GM21390 (cell line): ENCODE measurements around the gene LZIC.
A peak's percentile ranks its signal among the peaks of the same experiment; 100 is the strongest.
"Not testable (repeated sequence)": the region's sequence is repeated elsewhere in the genome, so short reads cannot be mapped to it uniquely, and the experiment has no call there.

ENCODE experiments used
- ATAC-seq: cut with Tn5 transposase; IDR thresholded peaks from one replicate; pipeline ENCODE4 v1.9.1; 2021; ENCODE audit not compliant: unreplicated experiment

The LZIC gene

DNA sequence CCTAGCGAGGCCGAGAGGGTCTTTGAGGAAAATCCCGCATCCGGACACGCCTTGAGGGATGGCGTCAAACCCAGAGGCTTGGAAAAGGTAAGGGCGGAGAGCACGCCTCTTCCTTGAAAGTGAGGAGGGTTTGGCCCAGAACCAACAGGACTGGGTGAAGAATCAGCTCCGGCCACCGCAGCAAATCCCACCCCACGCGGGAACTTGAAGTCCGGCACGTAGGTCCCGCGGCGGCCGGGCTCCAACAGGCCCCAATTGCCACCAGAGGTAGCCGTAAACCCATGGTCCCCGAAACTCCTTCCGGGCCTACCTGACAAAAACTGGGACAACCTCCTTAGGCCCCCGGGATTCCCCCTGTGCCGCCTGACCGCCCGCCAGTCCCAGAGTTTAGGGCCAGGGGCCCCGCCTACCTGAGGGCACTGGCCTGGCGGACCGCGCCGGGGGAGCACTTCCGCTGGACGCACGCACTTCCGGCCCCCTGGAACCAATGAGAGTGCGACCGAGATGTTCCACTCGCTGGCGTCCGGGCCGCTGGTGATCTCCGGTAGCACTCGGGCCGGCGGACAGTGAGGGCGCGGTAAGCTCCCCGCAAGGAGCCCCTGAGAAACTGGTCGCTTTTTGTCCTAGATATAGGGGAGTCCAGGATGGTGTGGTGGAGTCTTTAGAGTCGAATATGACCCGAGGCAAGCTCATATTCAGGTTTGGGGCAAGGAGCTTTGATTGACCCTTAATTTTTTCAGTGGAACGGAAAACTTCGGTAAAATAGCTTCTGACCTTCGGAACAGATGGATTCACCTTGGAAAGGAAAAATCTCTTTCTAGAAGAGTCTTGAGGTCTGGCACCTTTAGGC lies at the start of gene LZIC, which contains the start of gene NMNAT1:
Gene LZIC, minus strand, starts transcription at position 453 of the 850 bp plus-strand sequence. CDS start 6,772 bp downstream, outside the sequence.
Gene NMNAT1, plus strand, starts transcription at position 537 of the 850 bp plus-strand sequence. CDS start 28,599 bp downstream, outside the sequence.
- peak; percentile 84 for ATAC-seq

DNA sequence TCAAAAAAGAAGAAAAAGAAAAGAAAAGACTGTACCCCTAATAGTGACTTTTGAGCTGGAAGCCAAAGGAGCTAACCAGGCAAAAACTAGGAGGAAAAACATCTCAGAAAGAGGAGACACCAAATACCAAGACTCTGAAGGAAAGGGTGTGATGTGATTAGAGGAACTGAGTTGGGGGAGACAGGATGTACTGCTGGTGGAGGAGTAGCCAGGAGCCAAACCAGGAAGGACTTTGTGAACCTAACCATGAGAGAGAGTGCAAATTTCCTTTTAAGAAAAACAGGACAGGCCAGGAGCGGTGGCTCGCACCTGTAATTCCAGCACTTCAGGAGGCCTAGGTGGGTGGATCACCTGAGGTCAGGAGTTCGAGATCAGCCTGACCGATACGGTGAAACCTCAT lies 49.7 kb upstream of the LZIC start:
- ATAC-seq, result no peak

- no peak for ATAC-seq
These were observed 47.8 kb upstream of the LZIC start for GRCh38 chr1:9990944-9991343.

GRCh38 chr1:9989773-9990172 lies 46.6 kb upstream of the LZIC start:
- ATAC-seq, result no peak

DNA sequence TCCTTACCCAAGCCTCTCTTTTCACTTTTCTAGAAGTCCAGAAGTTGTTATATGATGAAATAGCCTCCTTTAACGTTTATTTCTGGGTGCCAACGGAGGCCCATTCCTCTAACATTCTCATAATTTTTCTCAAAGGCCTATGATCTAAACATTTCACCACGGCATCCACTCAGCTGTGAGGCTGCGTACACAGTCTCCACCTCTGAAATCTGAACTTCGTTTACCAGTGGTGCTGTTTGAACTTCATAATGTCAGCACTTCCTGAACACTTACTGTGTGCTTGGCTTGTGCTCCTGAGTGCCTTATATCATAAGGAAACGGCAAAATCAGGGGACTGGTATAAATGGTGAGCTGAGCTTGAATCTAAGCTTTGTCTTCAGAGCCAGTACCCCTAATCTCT lies 41.8 kb upstream of the LZIC start:
- ATAC-seq, result no peak

DNA sequence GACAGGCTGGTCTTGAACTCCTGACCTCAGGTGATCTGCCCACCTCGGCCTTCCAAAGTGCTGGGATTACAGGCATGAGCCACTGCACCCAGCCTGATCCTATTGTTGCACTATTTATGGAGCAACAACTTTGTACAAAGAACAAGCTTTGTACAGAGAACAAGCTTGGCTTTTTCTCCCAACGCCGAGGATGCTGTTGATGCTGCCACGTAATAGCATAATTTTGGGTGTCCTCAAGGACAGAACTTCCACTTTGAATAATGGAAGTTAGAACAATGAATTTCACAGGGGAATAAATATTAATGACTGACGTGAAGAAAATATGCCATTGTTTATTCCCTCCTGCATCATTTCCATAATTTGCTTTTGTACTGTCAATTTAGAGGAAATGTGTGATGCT lies 41.1 kb upstream of the LZIC start:
- no peak for ATAC-seq

DNA sequence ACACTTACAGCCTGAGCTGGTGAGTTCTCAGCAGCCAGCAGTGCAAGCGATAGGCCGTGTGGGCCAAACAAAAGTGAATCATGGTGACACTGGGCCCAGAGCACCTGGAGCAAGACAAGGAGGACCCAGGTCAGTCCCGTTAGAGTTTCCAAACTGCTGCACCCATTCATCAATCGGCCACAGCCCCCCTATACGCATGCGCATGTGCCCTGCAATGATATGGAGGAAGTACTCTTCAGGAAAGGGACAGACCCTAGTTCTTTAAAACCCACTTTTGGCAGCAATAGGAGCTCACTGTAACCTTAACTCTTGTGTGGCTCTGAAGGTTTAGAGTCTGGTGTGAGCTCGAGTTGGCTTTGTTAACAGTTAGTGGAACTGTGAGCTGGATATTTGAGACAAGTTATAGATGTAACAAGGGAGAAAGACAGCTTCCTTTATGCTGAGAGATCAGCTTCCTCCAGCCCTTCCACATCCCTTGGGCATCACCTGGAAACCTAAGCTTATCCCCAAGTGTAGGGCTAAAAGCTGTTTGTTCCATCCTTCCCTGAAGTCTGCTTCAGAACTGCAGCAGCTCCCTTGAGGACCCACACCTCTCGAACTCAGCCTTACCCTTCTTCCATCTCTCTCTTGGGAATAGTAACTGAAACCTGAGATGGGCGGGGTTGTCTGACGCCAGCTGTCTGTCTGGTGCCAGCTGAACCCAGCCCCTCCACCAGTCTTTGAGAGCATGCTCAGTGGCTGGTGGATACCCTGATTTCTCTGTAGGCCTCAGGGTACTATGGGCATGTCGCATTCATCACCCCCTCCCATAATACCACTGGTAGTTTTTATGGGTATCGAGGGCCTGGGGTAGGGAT lies 17.7 kb upstream of the LZIC start:
- ATAC-seq, result no peak

- ATAC-seq, result no peak
These were observed 16.8 kb upstream of the LZIC start for GRCh38 chr1:9960011-9960410.

- ATAC-seq, result no peak
These were observed 14.5 kb upstream of the LZIC start for GRCh38 chr1:9957726-9958125.

DNA sequence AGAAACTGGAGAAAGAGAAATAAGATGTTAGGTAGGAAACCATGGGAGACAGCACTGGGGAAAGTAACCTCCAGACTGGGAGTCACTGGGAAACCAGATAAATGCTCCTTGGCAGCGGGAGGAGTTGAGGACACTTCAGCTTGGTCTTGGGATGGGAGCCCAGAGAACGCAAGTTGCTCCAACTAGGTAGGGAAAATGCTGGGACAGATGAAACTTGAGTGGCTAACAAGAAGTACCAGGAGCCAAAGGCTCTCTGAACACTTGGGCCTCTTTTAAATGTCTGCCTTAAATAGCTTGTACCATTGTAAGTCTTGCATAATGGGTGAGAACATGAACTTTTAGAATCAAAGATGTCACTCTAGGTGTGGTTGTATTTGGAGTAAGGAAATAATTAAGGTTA lies 3.1 kb upstream of the LZIC start:
- no peak for ATAC-seq

DNA sequence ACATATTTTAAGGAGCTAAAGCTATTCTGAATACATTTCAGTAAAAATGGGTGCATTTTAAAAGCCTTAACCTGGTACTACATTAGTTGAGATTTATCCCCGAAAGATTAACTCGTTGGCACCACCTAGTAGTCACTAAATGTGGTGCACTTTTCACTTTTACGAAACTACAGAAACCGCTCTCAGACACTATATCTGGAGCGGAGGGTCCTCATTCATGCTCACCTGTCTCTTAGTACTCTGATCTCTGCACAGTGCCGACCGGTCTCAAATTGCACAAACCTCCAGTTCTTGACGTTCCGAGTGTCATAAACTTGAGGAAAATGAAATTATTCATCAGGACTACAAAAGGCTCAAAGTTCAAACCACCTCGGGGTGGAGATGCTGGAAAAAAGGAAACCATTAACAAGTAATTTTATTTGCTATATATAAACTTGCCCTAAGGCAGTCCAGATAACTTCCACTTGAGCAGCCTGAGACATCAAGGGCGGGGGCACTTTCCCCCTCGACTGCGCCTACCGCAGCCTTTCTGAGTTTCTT lies 722 bp downstream of the LZIC start:
- peak; percentile 23 for ATAC-seq

DNA sequence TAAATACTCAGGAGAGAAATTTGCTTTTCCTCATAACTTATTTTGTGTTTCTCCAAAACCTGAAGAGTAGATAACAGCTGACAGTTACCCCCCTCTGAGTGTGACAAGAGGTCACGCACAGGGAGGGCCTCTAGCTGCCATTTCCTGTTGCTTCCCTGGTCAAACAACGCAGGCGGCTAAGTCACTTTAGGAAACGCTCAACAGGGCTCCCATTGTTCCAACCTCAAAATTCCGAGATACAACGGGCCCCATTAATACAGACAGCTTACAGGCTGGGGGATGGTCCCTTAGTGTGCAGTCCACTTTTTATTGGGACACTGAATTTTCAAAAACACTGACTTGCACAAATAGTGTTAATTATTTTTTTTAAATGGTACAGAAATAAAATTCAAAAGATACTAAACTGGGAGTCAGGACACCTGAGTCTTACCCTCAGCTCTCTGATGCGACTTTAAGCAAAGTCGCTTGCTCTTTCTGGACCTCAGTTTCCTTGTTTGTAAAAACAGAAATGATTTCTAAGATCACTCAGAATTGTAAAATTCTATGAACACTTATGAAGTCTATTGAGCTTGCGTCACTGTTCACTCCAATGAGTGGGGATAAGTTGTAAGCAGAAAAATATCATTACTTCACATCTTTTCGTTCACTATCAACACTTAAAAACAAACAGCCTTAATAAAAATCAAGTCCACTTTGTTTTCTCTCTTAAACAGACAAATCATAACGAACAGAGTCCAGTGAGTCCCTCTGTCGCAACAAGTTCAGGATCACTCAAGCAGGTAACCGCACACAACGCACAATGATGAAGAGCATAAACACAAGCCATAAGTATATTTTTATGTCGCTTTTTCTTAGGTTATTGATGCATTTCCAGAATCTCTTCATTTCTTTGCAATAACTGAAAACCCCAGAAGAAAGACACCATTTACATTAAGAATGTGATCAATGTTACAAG lies 13.5 kb downstream of the LZIC start:
- no peak for ATAC-seq

- ATAC-seq, result no peak
These were observed 15.9 kb downstream of the LZIC start for GRCh38 chr1:9927259-9927658.

DNA sequence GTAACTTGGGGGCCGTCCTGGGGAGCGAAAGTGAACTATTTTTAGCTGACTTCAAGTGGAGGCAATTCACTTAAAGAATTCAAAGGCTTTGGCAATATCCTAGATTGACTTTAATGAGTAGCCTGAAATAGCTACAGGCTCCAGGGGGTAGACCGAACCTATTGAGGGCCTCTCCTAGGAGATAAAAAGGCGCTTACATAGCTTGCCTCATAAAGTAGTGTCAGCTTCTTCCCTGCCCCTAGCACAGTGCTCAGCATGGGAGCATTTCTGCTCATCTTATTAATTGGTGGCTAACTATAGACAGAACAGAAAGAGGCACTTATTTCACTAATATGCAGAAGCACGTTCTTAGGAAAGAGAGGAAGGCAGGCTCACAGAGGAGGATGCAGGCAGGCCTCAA lies 20.8 kb downstream of the LZIC start:
- no peak for ATAC-seq

DNA sequence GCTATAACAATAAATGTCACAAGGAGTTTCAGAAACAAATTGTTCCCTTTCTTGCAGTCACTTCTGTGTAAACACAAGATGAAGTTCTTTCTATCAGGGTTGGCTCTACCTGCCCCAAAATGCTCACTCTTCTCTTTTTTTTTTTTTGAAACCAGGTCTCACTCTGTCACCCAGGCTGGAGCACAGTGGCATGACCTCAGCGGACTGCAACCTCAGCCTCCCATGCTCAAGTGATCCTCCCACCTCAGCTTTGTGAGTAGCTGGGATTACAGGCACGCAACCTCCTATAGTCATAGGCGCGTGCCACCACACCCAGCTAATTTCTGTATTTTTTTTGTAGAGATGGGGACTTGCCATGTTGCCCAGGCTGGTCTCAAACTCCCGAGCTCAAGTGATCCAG lies 22.6 kb downstream of the LZIC start:
- no peak for ATAC-seq

DNA sequence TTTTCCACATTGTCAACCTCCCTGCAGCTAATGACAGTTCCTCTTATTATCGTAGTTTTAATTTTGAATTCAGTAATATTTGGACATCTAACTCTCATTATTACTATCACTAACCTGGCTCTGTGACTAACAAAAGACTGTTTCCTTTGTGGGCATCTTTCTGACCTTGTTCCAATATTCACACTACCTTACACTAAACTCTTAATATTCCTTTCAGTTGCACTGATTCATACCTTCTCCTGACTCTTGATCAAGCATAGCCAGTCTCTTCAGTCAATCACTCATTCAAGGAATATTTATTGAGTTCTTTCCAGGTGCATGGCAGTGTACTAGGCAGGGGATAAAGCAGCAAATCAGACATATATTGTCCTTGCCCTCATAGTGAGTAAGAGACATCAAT lies 25.3 kb downstream of the LZIC start:
- ATAC-seq, result no peak

- ATAC-seq, result not testable (repeated sequence)
These were observed 25.7 kb downstream of the LZIC start for GRCh38 chr1:9917495-9917894.

DNA sequence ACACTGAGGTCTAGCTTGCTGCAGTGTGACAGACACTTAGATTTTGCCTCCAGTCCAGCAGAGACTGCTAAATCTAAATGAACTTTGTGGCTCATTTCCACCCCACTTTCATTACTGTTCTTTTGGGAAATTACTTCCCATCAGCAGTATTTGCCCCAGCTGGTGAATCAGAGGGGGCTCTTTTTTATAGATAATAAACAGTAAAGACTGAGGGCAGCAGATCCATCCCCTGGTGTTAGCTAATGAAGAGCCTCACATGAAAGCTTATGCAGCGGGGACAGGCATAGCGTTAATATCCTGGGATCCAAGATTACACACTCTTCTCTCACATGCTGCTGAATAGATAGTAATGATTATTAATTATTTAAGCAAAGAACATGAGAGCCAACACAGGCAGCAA lies 26.7 kb downstream of the LZIC start:
- no peak for ATAC-seq

GRCh38 chr1:9914610-9914937 lies 28.6 kb downstream of the LZIC start:
- no peak for ATAC-seq

DNA sequence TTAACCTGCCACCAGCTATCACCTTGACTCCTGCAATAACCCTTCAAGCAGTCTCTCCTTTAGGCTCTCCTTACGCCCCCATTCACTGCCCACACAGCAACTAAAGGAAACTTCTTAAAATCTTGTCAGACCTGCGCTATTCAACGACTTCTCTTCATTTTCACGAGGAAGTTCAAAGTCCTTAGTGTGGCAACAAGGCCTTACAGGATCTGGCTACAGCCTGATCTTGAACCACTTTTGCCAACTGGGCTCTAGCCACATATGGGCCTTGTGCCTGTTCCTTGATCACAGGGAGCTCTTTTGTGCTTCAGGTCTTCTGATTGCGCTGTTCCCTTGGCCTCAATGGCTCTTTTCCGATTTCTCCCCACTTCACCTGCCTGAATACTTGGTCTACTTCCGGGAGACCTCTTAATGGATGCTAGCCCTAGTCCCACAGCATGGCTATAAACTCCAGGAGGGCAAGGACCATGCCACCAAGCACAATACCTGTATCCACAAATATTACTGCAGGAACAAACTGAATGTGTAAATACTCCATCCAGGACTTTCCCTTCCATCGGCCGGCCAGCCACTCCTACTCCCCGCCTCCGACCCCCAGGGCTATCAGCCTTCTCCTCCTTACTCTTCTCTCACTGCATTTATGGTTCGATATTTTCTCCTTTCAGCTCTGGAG lies 30.8 kb downstream of the LZIC start:
- ATAC-seq, result no peak
